PC-3 (cell line): Measurements from ENCODE around the gene KANSL1L.

Experiments
- EZH2phosphoT487 ChIP-seq: fragments of 300-600 bp; sonication (generic); IDR thresholded peaks from 2 replicates; pipeline ENCODE4 v1.6.1; 2018; ENCODE audit warnings: mild to moderate bottlenecking, antibody characterized with exemption, low read length, borderline replicate concordance
- TF ChIP-seq, protein P1 (sequence below): fragments of 300-600 bp; sonication (generic); conservative IDR thresholded peaks from 2 replicates; pipeline ENCODE4 v1.5.1; 2017; ENCODE audit warnings: antibody characterized with exemption, low read depth, mild to moderate bottlenecking, low read length

DNA sequence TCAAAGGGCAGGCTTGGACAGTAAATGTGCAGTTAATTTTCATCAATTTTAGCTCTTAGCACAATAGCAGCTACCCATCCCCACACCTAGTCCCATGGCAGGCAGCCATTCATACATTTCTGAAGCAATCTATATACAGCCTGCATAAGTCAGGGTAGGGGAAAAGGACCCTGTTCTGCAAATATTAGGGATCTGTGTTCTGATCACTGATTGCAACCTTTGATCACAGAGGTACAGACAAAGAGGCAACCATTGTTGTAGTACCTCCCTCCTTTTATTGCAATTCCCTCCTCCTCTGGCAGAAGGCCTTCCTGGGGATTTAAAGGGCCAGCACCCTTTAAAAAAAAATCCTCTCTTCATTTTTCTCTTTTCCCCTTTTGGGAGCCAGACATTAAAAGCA lies 58.3 kb downstream of the KANSL1L start:
- TF ChIP-seq, protein P1, sequence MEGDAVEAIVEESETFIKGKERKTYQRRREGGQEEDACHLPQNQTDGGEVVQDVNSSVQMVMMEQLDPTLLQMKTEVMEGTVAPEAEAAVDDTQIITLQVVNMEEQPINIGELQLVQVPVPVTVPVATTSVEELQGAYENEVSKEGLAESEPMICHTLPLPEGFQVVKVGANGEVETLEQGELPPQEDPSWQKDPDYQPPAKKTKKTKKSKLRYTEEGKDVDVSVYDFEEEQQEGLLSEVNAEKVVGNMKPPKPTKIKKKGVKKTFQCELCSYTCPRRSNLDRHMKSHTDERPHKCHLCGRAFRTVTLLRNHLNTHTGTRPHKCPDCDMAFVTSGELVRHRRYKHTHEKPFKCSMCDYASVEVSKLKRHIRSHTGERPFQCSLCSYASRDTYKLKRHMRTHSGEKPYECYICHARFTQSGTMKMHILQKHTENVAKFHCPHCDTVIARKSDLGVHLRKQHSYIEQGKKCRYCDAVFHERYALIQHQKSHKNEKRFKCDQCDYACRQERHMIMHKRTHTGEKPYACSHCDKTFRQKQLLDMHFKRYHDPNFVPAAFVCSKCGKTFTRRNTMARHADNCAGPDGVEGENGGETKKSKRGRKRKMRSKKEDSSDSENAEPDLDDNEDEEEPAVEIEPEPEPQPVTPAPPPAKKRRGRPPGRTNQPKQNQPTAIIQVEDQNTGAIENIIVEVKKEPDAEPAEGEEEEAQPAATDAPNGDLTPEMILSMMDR = no peak
- TF ChIP-seq EZH2phosphoT487 = no peak
